H1 (cell line): ENCODE measurements around the gene BBIP1. TPM values are rescaled to one million over a fixed set of nuclear protein-coding genes. Genes with fewer than 3 reads are reported as not detected.

Source experiments
- FOSL1 ChIP-seq: IDR thresholded peaks from 2 replicates; pipeline ENCODE4 v1.6.1; 2011; ENCODE audit warnings: mild to moderate bottlenecking, low read depth, low read length, moderate library complexity; ENCODE audit not compliant: insufficient read depth
- HDAC2 ChIP-seq, 2 experiments: fragments of 300-600 bp in 1 of 2; sonication (generic) in 1 of 2; IDR thresholded peaks; 2 replicates each; pipeline ENCODE4 v1.6.1; 2011 to 2012; ENCODE audit warnings: low read depth in 2 of 2, low read length in 2 of 2, mild to moderate bottlenecking in 2 of 2, moderate library complexity in 2 of 2, borderline replicate concordance in 1 of 2, inconsistent platforms in 1 of 2
- SIN3A ChIP-seq, 2 experiments: IDR thresholded peaks in 1 of 2; conservative IDR thresholded peaks in 1 of 2; 2 replicates each; pipeline ENCODE4 v1.6.1; 2011 to 2012; ENCODE audit warnings: low read length in 2 of 2, improper control_type of control experiment in 1 of 2, low read depth in 1 of 2, mild to moderate bottlenecking in 1 of 2
- polyA plus RNA-seq, 7 experiments: library from polyadenylated mRNA; depleted of rRNA in 3 of 7; stranded (reverse) in 5 of 7; unstranded in 2 of 7; fragments of >200 nt in 5 of 7; fragments of 200-250 nt in 2 of 7; gene quantifications; 1 replicate in 5 of 7; 2 replicates in 1 of 7; 4 replicates in 1 of 7; pipeline versions ENCODE4 v1.2.1 to v1.2.3, GENCODE V29; 2011 to 2013; ENCODE audit warnings: missing spikeins in 2 of 7, mixed read lengths in 2 of 7
- total RNA-seq: library from RNA; stranded (reverse); fragmentation: NEBNext Ultra II Directional; extraction: Animal tissue kit (Norgen Biotek cat#: 25700); gene quantifications from 2 replicates; pipeline ENCODE4 v1.2.1, GENCODE V29; 2021
- TF ChIP-seq, protein P1 (sequence below): fragments of 300-600 bp; sonication (generic); IDR thresholded peaks from 2 replicates; pipeline ENCODE4 v1.7.1; 2012; ENCODE audit warnings: low read length, moderate library complexity, mild to moderate bottlenecking, inconsistent platforms; ENCODE audit not compliant: insufficient replicate concordance
- TF ChIP-seq, protein P2 (sequence below), 3 experiments: IDR thresholded peaks; 1 replicate in 2 of 3; 2 replicates in 1 of 3; pipeline versions ENCODE4 v1.5.1 to v1.6.1; 2011; ENCODE audit warnings: low read length in 3 of 3, mild to moderate bottlenecking in 3 of 3, inconsistent platforms in 2 of 3, low read depth in 1 of 3, moderate library complexity in 1 of 3; ENCODE audit not compliant: insufficient read depth in 1 of 3; ENCODE audit errors: control extremely low read depth in 1 of 3

BBIP1 gene
- total and polyA plus RNA-seq, 2 of the 8 experiments (the other 6 are each of a cell fraction or from before 2014, with no cell fraction given), result 8.8 to 19.6 TPM

DNA sequence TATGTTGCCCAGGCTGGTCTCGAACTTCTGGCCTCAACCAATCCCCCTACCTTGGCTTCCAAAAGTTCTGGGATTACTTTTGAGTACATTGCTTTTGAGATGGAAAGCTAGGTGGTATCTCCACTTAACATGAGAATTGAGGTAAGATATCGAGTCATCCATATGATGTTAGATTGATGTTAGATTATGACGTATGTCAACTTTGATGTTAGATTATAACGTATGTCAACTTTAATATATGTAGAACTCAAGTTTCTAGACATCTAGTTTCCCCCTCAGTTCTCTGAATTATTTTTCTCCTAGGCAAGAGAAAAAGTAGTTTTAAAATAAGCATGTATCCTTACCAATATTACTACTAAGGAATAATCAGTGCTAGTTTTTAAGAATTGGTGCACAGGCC, 20.4 kb upstream of the BBIP1 start (continued):
- TF ChIP-seq, protein P1, sequence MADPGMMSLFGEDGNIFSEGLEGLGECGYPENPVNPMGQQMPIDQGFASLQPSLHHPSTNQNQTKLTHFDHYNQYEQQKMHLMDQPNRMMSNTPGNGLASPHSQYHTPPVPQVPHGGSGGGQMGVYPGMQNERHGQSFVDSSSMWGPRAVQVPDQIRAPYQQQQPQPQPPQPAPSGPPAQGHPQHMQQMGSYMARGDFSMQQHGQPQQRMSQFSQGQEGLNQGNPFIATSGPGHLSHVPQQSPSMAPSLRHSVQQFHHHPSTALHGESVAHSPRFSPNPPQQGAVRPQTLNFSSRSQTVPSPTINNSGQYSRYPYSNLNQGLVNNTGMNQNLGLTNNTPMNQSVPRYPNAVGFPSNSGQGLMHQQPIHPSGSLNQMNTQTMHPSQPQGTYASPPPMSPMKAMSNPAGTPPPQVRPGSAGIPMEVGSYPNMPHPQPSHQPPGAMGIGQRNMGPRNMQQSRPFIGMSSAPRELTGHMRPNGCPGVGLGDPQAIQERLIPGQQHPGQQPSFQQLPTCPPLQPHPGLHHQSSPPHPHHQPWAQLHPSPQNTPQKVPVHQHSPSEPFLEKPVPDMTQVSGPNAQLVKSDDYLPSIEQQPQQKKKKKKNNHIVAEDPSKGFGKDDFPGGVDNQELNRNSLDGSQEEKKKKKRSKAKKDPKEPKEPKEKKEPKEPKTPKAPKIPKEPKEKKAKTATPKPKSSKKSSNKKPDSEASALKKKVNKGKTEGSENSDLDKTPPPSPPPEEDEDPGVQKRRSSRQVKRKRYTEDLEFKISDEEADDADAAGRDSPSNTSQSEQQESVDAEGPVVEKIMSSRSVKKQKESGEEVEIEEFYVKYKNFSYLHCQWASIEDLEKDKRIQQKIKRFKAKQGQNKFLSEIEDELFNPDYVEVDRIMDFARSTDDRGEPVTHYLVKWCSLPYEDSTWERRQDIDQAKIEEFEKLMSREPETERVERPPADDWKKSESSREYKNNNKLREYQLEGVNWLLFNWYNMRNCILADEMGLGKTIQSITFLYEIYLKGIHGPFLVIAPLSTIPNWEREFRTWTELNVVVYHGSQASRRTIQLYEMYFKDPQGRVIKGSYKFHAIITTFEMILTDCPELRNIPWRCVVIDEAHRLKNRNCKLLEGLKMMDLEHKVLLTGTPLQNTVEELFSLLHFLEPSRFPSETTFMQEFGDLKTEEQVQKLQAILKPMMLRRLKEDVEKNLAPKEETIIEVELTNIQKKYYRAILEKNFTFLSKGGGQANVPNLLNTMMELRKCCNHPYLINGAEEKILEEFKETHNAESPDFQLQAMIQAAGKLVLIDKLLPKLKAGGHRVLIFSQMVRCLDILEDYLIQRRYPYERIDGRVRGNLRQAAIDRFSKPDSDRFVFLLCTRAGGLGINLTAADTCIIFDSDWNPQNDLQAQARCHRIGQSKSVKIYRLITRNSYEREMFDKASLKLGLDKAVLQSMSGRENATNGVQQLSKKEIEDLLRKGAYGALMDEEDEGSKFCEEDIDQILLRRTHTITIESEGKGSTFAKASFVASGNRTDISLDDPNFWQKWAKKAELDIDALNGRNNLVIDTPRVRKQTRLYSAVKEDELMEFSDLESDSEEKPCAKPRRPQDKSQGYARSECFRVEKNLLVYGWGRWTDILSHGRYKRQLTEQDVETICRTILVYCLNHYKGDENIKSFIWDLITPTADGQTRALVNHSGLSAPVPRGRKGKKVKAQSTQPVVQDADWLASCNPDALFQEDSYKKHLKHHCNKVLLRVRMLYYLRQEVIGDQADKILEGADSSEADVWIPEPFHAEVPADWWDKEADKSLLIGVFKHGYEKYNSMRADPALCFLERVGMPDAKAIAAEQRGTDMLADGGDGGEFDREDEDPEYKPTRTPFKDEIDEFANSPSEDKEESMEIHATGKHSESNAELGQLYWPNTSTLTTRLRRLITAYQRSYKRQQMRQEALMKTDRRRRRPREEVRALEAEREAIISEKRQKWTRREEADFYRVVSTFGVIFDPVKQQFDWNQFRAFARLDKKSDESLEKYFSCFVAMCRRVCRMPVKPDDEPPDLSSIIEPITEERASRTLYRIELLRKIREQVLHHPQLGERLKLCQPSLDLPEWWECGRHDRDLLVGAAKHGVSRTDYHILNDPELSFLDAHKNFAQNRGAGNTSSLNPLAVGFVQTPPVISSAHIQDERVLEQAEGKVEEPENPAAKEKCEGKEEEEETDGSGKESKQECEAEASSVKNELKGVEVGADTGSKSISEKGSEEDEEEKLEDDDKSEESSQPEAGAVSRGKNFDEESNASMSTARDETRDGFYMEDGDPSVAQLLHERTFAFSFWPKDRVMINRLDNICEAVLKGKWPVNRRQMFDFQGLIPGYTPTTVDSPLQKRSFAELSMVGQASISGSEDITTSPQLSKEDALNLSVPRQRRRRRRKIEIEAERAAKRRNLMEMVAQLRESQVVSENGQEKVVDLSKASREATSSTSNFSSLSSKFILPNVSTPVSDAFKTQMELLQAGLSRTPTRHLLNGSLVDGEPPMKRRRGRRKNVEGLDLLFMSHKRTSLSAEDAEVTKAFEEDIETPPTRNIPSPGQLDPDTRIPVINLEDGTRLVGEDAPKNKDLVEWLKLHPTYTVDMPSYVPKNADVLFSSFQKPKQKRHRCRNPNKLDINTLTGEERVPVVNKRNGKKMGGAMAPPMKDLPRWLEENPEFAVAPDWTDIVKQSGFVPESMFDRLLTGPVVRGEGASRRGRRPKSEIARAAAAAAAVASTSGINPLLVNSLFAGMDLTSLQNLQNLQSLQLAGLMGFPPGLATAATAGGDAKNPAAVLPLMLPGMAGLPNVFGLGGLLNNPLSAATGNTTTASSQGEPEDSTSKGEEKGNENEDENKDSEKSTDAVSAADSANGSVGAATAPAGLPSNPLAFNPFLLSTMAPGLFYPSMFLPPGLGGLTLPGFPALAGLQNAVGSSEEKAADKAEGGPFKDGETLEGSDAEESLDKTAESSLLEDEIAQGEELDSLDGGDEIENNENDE, result no peak
- TF ChIP-seq, protein P2, sequence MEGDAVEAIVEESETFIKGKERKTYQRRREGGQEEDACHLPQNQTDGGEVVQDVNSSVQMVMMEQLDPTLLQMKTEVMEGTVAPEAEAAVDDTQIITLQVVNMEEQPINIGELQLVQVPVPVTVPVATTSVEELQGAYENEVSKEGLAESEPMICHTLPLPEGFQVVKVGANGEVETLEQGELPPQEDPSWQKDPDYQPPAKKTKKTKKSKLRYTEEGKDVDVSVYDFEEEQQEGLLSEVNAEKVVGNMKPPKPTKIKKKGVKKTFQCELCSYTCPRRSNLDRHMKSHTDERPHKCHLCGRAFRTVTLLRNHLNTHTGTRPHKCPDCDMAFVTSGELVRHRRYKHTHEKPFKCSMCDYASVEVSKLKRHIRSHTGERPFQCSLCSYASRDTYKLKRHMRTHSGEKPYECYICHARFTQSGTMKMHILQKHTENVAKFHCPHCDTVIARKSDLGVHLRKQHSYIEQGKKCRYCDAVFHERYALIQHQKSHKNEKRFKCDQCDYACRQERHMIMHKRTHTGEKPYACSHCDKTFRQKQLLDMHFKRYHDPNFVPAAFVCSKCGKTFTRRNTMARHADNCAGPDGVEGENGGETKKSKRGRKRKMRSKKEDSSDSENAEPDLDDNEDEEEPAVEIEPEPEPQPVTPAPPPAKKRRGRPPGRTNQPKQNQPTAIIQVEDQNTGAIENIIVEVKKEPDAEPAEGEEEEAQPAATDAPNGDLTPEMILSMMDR (IDR thresholded peaks at IDR 0.05; ENCODE audit: control extremely low read depth in 1 of 3, insufficient read depth in 1 of 3, low read depth in 1 of 3, low read length in 3 of 3), result no peak
- TF ChIP-seq SIN3A (conservative IDR thresholded peaks at IDR 0.05 in 1 of 2, IDR thresholded peaks at IDR 0.05 in 1 of 2; ENCODE audit: low read depth in 1 of 2, low read length in 2 of 2) (no peak), FOSL1 (no peak), HDAC2 (IDR thresholded peaks at IDR 0.05; ENCODE audit: borderline replicate concordance in 1 of 2, low read depth in 2 of 2, low read length in 2 of 2) (no peak)
